GM23338 (cell line): ENCODE measurements around the gene DAB1. TPM values are rescaled to one million over a fixed set of nuclear protein-coding genes. Genes with fewer than 3 reads are reported as not detected.

ENCODE experiments used
- ATAC-seq: fragments of 200-7000 bp; cut with Tn5 transposase; 3 replicates; pipeline ENCODE4 v1.9.1; 2020
- DNase-seq: peaks from one replicate; pipeline ENCODE4 v3.0.0-alpha.2; 2015; ENCODE audit warnings: low spot score
- H2AFZ ChIP-seq: fragments of 200-600 bp; sonication (generic); 2 replicates; pipeline ENCODE4 v1.8.0; 2016; ENCODE audit warnings: antibody characterized with exemption, mild to moderate bottlenecking, moderate library complexity
- H3F3A ChIP-seq: fragments of 200-600 bp; sonication (generic); replicated peaks from 2 replicates; pipeline ENCODE4 v1.8.0; 2017; ENCODE audit warnings: antibody characterized with exemption, mixed run types, low read depth
- H3K27ac ChIP-seq: fragments of 200-600 bp; sonication (generic); 2 replicates; pipeline ENCODE4 v1.6.1; 2016; ENCODE audit warnings: low read depth
- H3K27me3 ChIP-seq: fragments of 200-600 bp; sonication (generic); 2 replicates; pipeline ENCODE4 v1.8.0; 2016; ENCODE audit warnings: mild to moderate bottlenecking, mixed run types, moderate library complexity; ENCODE audit not compliant: insufficient read depth
- H3K36me3 ChIP-seq: fragments of 200-600 bp; sonication (generic); 2 replicates; pipeline ENCODE4 v1.8.0; 2016; ENCODE audit warnings: mild to moderate bottlenecking; ENCODE audit not compliant: insufficient read depth
- H3K4me1 ChIP-seq: fragments of 200-600 bp; sonication (generic); 2 replicates; pipeline ENCODE4 v1.8.0; 2016; ENCODE audit warnings: mild to moderate bottlenecking, moderate library complexity; ENCODE audit not compliant: insufficient read depth
- H3K4me2 ChIP-seq: fragments of 200-600 bp; sonication (generic); 2 replicates; pipeline ENCODE4 v1.7.1; 2017; ENCODE audit warnings: mixed run types
- H3K4me3 ChIP-seq: fragments of 200-600 bp; sonication (generic); 2 replicates; pipeline ENCODE4 v1.6.1; 2016; ENCODE audit warnings: mixed run types
- H3K79me2 ChIP-seq: fragments of 200-600 bp; sonication (generic); replicated peaks from 2 replicates; pipeline ENCODE4 v1.8.0; 2017; ENCODE audit warnings: mild to moderate bottlenecking; ENCODE audit not compliant: insufficient read depth
- H3K9me2 ChIP-seq: fragments of 200-600 bp; sonication (generic); 2 replicates; pipeline ENCODE4 v1.8.0; 2017; ENCODE audit not compliant: insufficient read depth
- H4K20me1 ChIP-seq: fragments of 200-600 bp; sonication (generic); replicated peaks from 2 replicates; pipeline ENCODE4 v1.8.0; 2017; ENCODE audit warnings: mild to moderate bottlenecking; ENCODE audit not compliant: insufficient read depth
- H3K27ac Mint-ChIP-seq: 2 replicates; pipeline ENCODE4 v1.8.0; 2020; ENCODE audit warnings: inconsistent platforms, mild to moderate bottlenecking, moderate library complexity, mixed read lengths
- H3K27me3 Mint-ChIP-seq: 3 replicates; pipeline ENCODE4 v1.8.0; 2022; ENCODE audit warnings: low read depth, mild to moderate bottlenecking, moderate library complexity, mixed read lengths, inconsistent platforms; ENCODE audit not compliant: insufficient read depth, poor library complexity
- H3K36me3 Mint-ChIP-seq: 3 replicates; pipeline ENCODE4 v1.8.0; 2021; ENCODE audit warnings: low read depth, mild to moderate bottlenecking, inconsistent platforms, moderate library complexity, mixed read lengths
- H3K4me1 Mint-ChIP-seq: 3 replicates; pipeline ENCODE4 v1.8.0; 2020; ENCODE audit warnings: mild to moderate bottlenecking, inconsistent platforms, mixed read lengths
- H3K4me3 Mint-ChIP-seq: 3 replicates; pipeline ENCODE4 v1.8.0; 2021; ENCODE audit warnings: moderate library complexity, mild to moderate bottlenecking, inconsistent platforms, mixed read lengths
- H3K9me3 Mint-ChIP-seq: 3 replicates; pipeline ENCODE4 v1.8.0; 2020; ENCODE audit warnings: moderate library complexity, mild to moderate bottlenecking, inconsistent platforms, mixed read lengths
- EZH2 ChIP-seq: fragments of 200-600 bp; sonication (generic); IDR thresholded peaks from one replicate; pipeline ENCODE4 v1.8.0; 2017; ENCODE audit warnings: antibody characterized with exemption, mild to moderate bottlenecking, low read depth; ENCODE audit not compliant: unreplicated experiment
- EZH2phosphoT487 ChIP-seq: fragments of 200-600 bp; sonication (generic); IDR thresholded peaks from one replicate; pipeline ENCODE4 v1.8.1; 2018; ENCODE audit warnings: antibody characterized with exemption; ENCODE audit not compliant: unreplicated experiment
- NANOG ChIP-seq: IDR thresholded peaks from 2 replicates; pipeline ENCODE4 v1.6.1; 2016; ENCODE audit warnings: antibody characterized with exemption, borderline replicate concordance
- POLR2AphosphoS5 ChIP-seq: IDR thresholded peaks from 2 replicates; pipeline ENCODE4 v1.6.1; 2016; ENCODE audit warnings: antibody characterized with exemption, low read depth
- ZNF114 ChIP-seq: fragments of 250-450 bp; sonication (Bioruptor Pico); IDR thresholded peaks from 2 replicates; pipeline ENCODE4 v1.5.0; 2020; ENCODE audit warnings: mild to moderate bottlenecking, moderate library complexity
- ZNF331 ChIP-seq: fragments of 250-450 bp; sonication (Bioruptor Pico); IDR thresholded peaks from 2 replicates; pipeline ENCODE4 v1.5.0; 2020; ENCODE audit warnings: low read depth, mild to moderate bottlenecking, moderate library complexity
- polyA plus RNA-seq: library from polyadenylated mRNA; unstranded; fragments of >200 nt; fragmentation: Nextera tagmentation; extraction: Ambion mirVana; gene quantifications from 2 replicates; pipeline ENCODE4 v1.2.1, GENCODE V29; 2016
- total RNA-seq: library from RNA; depleted of rRNA; stranded (reverse); fragments of >200 nt; shearing (Covaris generic); gene quantifications from 2 replicates; pipeline ENCODE4 v1.2.3, GENCODE V29; 2014
- TF ChIP-seq, protein P1 (sequence below): IDR thresholded peaks from 2 replicates; pipeline ENCODE4 v1.6.1; 2016; ENCODE audit warnings: antibody characterized with exemption
- TF ChIP-seq, protein P2 (sequence below), 2 experiments: fragments of 200-600 bp in 1 of 2; sonication (generic) in 1 of 2; conservative IDR thresholded peaks; 2 replicates each; pipeline versions ENCODE4 v1.5.1 to v1.6.1; 2016 to 2017; ENCODE audit warnings: antibody characterized with exemption in 2 of 2, low read depth in 2 of 2, mild to moderate bottlenecking in 2 of 2, moderate library complexity in 1 of 2
- TF ChIP-seq, protein P3 (sequence below): IDR thresholded peaks from one replicate; pipeline ENCODE4 v1.6.1; 2018; ENCODE audit warnings: antibody characterized with exemption; ENCODE audit not compliant: unreplicated experiment
- TF ChIP-seq, protein P4 (sequence below): fragments of 250-450 bp; sonication (Bioruptor Pico); IDR thresholded peaks from 2 replicates; pipeline ENCODE4 v1.5.0; 2020; ENCODE audit warnings: mild to moderate bottlenecking, moderate library complexity

DAB1 gene
- total and polyA plus RNA-seq, 2 experiments from 2014 or later, result 12.8 to 14.5 TPM

DNA sequence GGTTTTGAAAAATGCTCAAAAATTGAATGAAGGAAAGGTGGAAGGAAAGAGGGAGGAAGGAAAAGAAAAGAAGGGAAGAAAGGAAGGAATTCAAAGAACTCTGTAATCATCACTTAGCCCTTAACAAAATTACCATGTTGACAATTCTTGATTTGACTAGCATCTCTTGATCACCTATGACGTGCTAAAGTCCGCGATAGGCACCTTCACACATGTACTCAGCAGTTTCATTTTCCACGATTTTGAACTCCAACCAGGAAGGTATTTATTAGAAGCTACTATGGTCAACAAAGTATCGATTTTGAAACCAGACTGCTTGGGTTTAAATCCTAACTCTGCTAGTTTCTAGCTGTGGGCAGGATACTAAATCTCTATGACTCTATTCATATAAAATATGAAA is 146.9 kb downstream of the DAB1 start (continued):
- no peak for TF ChIP-seq POLR2AphosphoS5

DNA sequence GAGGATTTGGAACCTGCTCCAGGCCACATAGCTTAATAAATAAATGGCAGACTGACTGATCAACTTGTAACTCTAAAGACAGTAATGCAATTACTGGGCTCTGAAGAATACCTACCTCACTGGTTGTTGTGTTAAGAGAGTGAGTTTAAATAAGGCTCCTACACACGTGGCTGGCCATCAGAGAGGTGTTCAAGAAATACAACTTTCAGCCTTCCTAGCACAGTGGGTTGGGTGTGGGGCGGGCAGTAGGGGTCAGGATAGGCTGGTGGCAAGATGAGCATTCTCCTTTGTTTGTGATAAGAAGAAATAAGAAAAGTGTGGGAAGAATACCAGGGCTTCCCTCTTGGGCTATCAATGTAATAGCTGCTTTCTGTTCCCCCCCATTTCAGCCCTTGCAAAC is 151.3 kb downstream of the DAB1 start:
- no peak overlapping the region for H3K27ac ChIP-seq
- H3K36me3 Mint-ChIP-seq, result no peaks in the 10 kb centered on the region
- ATAC-seq, result no peak

More for the DNA sequence above, 151.3 kb downstream of the DAB1 start:
- no peak overlapping the region for H3K27ac Mint-ChIP-seq
- DNase-seq, result no peak
- H3K9me3 Mint-ChIP-seq, result no peaks in the 10 kb centered on the region; the same call in 1 of the 3 replicates
- H3K4me1 ChIP-seq, result peaks cover 3% of the 10 kb centered on the region; the same call in 1 of the 2 replicates
- 0 out of 2 replicates have a peak, but pooled peaks cover 3% of the 10 kb centered on the region for H3K79me2 ChIP-seq
- H3K4me3 ChIP-seq, result no peak overlapping the region
- TF ChIP-seq EZH2phosphoT487 (no peak), EZH2 (no peak), POLR2AphosphoS5 (no peak), ZNF331 (CRISPR knock-in tag) (no peak), ZNF114 (CRISPR knock-in tag) (no peak), NANOG (no peak)
- TF ChIP-seq, protein P1, sequence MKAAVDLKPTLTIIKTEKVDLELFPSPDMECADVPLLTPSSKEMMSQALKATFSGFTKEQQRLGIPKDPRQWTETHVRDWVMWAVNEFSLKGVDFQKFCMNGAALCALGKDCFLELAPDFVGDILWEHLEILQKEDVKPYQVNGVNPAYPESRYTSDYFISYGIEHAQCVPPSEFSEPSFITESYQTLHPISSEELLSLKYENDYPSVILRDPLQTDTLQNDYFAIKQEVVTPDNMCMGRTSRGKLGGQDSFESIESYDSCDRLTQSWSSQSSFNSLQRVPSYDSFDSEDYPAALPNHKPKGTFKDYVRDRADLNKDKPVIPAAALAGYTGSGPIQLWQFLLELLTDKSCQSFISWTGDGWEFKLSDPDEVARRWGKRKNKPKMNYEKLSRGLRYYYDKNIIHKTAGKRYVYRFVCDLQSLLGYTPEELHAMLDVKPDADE, result no peak
- TF ChIP-seq, protein P2, sequence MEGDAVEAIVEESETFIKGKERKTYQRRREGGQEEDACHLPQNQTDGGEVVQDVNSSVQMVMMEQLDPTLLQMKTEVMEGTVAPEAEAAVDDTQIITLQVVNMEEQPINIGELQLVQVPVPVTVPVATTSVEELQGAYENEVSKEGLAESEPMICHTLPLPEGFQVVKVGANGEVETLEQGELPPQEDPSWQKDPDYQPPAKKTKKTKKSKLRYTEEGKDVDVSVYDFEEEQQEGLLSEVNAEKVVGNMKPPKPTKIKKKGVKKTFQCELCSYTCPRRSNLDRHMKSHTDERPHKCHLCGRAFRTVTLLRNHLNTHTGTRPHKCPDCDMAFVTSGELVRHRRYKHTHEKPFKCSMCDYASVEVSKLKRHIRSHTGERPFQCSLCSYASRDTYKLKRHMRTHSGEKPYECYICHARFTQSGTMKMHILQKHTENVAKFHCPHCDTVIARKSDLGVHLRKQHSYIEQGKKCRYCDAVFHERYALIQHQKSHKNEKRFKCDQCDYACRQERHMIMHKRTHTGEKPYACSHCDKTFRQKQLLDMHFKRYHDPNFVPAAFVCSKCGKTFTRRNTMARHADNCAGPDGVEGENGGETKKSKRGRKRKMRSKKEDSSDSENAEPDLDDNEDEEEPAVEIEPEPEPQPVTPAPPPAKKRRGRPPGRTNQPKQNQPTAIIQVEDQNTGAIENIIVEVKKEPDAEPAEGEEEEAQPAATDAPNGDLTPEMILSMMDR (conservative IDR thresholded peaks at IDR 0.05; ENCODE audit: low read depth in 2 of 2), result no peak
- TF ChIP-seq, protein P3, sequence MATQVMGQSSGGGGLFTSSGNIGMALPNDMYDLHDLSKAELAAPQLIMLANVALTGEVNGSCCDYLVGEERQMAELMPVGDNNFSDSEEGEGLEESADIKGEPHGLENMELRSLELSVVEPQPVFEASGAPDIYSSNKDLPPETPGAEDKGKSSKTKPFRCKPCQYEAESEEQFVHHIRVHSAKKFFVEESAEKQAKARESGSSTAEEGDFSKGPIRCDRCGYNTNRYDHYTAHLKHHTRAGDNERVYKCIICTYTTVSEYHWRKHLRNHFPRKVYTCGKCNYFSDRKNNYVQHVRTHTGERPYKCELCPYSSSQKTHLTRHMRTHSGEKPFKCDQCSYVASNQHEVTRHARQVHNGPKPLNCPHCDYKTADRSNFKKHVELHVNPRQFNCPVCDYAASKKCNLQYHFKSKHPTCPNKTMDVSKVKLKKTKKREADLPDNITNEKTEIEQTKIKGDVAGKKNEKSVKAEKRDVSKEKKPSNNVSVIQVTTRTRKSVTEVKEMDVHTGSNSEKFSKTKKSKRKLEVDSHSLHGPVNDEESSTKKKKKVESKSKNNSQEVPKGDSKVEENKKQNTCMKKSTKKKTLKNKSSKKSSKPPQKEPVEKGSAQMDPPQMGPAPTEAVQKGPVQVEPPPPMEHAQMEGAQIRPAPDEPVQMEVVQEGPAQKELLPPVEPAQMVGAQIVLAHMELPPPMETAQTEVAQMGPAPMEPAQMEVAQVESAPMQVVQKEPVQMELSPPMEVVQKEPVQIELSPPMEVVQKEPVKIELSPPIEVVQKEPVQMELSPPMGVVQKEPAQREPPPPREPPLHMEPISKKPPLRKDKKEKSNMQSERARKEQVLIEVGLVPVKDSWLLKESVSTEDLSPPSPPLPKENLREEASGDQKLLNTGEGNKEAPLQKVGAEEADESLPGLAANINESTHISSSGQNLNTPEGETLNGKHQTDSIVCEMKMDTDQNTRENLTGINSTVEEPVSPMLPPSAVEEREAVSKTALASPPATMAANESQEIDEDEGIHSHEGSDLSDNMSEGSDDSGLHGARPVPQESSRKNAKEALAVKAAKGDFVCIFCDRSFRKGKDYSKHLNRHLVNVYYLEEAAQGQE, result no peak
- TF ChIP-seq, protein P4, sequence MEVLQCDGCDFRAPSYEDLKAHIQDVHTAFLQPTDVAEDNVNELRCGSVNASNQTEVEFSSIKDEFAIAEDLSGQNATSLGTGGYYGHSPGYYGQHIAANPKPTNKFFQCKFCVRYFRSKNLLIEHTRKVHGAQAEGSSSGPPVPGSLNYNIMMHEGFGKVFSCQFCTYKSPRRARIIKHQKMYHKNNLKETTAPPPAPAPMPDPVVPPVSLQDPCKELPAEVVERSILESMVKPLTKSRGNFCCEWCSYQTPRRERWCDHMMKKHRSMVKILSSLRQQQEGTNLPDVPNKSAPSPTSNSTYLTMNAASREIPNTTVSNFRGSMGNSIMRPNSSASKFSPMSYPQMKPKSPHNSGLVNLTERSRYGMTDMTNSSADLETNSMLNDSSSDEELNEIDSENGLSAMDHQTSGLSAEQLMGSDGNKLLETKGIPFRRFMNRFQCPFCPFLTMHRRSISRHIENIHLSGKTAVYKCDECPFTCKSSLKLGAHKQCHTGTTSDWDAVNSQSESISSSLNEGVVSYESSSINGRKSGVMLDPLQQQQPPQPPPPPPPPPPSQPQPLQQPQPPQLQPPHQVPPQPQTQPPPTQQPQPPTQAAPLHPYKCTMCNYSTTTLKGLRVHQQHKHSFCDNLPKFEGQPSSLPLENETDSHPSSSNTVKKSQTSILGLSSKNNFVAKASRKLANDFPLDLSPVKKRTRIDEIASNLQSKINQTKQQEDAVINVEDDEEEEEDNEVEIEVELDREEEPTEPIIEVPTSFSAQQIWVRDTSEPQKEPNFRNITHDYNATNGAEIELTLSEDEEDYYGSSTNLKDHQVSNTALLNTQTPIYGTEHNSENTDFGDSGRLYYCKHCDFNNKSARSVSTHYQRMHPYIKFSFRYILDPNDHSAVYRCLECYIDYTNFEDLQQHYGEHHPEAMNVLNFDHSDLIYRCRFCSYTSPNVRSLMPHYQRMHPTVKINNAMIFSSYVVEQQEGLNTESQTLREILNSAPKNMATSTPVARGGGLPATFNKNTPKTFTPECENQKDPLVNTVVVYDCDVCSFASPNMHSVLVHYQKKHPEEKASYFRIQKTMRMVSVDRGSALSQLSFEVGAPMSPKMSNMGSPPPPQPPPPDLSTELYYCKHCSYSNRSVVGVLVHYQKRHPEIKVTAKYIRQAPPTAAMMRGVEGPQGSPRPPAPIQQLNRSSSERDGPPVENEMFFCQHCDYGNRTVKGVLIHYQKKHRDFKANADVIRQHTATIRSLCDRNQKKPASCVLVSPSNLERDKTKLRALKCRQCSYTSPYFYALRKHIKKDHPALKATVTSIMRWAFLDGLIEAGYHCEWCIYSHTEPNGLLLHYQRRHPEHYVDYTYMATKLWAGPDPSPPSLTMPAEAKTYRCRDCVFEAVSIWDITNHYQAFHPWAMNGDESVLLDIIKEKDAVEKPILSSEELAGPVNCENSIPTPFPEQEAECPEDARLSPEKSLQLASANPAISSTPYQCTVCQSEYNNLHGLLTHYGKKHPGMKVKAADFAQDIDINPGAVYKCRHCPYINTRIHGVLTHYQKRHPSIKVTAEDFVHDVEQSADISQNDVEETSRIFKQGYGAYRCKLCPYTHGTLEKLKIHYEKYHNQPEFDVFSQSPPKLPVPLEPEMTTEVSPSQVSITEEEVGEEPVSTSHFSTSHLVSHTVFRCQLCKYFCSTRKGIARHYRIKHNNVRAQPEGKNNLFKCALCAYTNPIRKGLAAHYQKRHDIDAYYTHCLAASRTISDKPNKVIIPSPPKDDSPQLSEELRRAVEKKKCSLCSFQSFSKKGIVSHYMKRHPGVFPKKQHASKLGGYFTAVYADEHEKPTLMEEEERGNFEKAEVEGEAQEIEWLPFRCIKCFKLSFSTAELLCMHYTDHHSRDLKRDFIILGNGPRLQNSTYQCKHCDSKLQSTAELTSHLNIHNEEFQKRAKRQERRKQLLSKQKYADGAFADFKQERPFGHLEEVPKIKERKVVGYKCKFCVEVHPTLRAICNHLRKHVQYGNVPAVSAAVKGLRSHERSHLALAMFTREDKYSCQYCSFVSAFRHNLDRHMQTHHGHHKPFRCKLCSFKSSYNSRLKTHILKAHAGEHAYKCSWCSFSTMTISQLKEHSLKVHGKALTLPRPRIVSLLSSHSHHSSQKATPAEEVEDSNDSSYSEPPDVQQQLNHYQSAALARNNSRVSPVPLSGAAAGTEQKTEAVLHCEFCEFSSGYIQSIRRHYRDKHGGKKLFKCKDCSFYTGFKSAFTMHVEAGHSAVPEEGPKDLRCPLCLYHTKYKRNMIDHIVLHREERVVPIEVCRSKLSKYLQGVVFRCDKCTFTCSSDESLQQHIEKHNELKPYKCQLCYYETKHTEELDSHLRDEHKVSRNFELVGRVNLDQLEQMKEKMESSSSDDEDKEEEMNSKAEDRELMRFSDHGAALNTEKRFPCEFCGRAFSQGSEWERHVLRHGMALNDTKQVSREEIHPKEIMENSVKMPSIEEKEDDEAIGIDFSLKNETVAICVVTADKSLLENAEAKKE, result no peak
- H4K20me1 ChIP-seq, result no peaks in the 10 kb centered on the region
- H2AFZ ChIP-seq, result no peak overlapping the region
- H3F3A ChIP-seq, result no peaks in the 10 kb centered on the region
- H3K4me3 Mint-ChIP-seq, result no peak overlapping the region
- H3K9me2 ChIP-seq, result 0 out of 2 replicates have a peak, but pooled peaks cover 4% of the 10 kb centered on the region
- no peaks in the 10 kb centered on the region for H3K27me3 Mint-ChIP-seq
- H3K36me3 ChIP-seq, result no peaks in the 10 kb centered on the region
- no peaks in the 10 kb centered on the region for H3K27me3 ChIP-seq
- peaks cover 16% of the 10 kb centered on the region for H3K4me1 Mint-ChIP-seq
- no peak overlapping the region for H3K4me2 ChIP-seq
